ENCODE data around the gene OPRL1.

DNA sequence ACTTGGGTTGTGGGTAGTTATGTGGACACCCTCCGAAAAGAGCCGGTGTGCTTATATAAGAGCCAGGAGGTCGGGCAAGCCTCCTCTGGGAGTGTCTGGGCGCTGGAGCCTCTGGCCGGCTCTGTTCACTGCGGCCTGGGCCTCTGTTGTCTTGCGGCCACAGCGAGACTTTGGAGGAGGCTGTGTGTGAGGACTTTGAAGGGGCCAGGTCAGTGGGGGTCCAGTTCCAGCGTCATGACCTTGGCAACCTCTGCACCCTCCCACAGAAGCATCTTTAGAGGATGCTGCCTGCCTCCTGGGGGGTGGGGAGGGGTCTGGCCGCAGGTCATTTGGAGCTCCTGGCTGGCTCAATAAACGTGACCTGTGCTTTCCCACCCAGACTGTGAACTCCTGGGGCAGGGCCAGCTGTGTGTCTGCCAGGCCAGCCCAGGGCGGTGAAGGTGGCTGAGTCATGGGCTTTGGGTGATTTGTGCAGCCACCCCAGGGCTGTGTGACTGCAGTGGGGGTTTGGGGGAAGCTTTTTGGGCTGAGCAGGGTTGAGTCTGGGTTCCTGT lies 15.7 kb upstream of the OPRL1 start:
- TF ChIP-seq, protein P1, sequence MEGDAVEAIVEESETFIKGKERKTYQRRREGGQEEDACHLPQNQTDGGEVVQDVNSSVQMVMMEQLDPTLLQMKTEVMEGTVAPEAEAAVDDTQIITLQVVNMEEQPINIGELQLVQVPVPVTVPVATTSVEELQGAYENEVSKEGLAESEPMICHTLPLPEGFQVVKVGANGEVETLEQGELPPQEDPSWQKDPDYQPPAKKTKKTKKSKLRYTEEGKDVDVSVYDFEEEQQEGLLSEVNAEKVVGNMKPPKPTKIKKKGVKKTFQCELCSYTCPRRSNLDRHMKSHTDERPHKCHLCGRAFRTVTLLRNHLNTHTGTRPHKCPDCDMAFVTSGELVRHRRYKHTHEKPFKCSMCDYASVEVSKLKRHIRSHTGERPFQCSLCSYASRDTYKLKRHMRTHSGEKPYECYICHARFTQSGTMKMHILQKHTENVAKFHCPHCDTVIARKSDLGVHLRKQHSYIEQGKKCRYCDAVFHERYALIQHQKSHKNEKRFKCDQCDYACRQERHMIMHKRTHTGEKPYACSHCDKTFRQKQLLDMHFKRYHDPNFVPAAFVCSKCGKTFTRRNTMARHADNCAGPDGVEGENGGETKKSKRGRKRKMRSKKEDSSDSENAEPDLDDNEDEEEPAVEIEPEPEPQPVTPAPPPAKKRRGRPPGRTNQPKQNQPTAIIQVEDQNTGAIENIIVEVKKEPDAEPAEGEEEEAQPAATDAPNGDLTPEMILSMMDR (IDR thresholded peaks at IDR 0.05) = no peak
- no peak for TF ChIP-seq POLR2AphosphoS5 (IDR thresholded peaks at IDR 0.05; ENCODE audit: low read depth, low read length)
- TF ChIP-seq REST (IDR thresholded peaks at IDR 0.05; ENCODE audit: insufficient read depth in 1 of 2, low read depth in 2 of 2, low read length in 1 of 2) = no peak
- no peak for TF ChIP-seq TCF7L2 (IDR thresholded peaks at IDR 0.05; ENCODE audit: low read depth, low read length)

Data from Panc1 (cell line).